ENCODE data around the gene HNMT.

The HNMT gene

DNA sequence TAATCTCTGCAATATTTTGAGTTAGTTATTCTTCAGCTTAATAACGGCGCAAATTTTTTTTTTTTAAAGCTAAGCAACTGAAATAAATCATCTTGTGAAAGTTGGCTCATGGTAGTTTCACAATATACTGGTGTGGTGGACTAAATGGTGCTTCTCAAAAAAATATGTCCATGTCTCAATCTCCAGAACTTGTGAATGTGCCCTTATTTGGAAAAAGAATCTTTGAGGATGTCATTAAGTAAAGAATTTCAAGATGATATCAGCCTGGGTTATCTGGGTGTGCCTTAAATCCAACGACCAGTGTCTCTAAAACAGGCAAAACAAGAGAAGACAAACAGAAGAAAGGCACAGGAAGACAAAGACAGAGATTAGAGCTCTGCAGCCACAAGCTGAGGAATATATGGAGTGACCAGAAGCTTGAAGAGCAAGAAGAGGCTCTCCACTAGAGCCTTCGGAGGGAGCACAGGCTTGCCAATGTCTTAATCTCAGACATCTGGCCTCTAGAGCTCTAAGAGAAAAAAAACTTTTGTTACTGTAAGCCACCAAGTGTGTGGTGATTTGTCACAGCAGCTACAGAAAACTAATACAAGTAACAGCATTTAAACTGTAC is 71.4 kb downstream of the HNMT start:
- Histone ChIP-seq H3K27ac (no peak overlapping the region), H2AFZ (ENCODE audit: low read depth) (no peak overlapping the region)

DNA sequence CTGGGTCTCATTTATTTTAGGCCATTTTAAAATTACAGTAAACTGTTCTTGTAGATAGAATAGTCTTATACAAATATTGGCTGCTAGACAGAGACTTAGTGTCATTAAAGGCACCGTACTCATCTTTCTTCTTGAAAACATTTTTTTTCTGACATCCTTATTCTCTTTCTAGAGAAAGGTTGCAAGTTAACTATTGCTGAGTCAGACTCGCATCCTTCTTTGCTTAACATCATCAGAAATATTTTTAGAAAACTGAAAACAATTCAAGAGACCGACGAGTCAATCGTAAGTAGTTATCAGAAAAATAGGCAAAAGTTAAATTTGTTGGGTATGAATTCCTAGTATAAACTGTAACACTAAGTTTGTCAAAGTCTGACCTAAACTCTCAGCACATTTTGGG is 72.2 kb downstream of the HNMT start:
- H3K4me1 ChIP-seq (ENCODE audit: low read depth, poor library complexity, severe bottlenecking): no peaks in the 10 kb centered on the region
- H3K27me3 ChIP-seq (ENCODE audit: insufficient read depth, low read depth): no peaks in the 10 kb centered on the region
- no peak overlapping the region for H3K4me2 ChIP-seq
- H3K79me2 ChIP-seq (ENCODE audit: insufficient read depth, low read depth): no peaks in the 10 kb centered on the region
- no peaks in the 10 kb centered on the region for H3K36me3 ChIP-seq (ENCODE audit: insufficient read depth)
- no peaks in the 10 kb centered on the region for H4K20me1 ChIP-seq (ENCODE audit: insufficient read depth)
- H2AFZ ChIP-seq (ENCODE audit: low read depth): no peak overlapping the region
- TF ChIP-seq, protein P1, sequence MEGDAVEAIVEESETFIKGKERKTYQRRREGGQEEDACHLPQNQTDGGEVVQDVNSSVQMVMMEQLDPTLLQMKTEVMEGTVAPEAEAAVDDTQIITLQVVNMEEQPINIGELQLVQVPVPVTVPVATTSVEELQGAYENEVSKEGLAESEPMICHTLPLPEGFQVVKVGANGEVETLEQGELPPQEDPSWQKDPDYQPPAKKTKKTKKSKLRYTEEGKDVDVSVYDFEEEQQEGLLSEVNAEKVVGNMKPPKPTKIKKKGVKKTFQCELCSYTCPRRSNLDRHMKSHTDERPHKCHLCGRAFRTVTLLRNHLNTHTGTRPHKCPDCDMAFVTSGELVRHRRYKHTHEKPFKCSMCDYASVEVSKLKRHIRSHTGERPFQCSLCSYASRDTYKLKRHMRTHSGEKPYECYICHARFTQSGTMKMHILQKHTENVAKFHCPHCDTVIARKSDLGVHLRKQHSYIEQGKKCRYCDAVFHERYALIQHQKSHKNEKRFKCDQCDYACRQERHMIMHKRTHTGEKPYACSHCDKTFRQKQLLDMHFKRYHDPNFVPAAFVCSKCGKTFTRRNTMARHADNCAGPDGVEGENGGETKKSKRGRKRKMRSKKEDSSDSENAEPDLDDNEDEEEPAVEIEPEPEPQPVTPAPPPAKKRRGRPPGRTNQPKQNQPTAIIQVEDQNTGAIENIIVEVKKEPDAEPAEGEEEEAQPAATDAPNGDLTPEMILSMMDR (conservative IDR thresholded peaks at IDR 0.05; ENCODE audit: low read depth, low read length): no peak
- H3K27ac ChIP-seq: no peak overlapping the region
- H3K4me3 ChIP-seq (IDR thresholded peaks at IDR 0.05; ENCODE audit: insufficient read depth, low read depth, low read length): no peak overlapping the region
- H3K9ac ChIP-seq: no peak overlapping the region

More for the DNA sequence above, 71.4 kb downstream of the HNMT start:
- TF ChIP-seq, protein P1 (conservative IDR thresholded peaks at IDR 0.05; ENCODE audit: low read depth, low read length): no peak
- no peak overlapping the region for H3K9ac ChIP-seq
- no peak overlapping the region for H3K4me3 ChIP-seq (IDR thresholded peaks at IDR 0.05; ENCODE audit: insufficient read depth, low read depth, low read length)
- H3K79me2 ChIP-seq (ENCODE audit: insufficient read depth, low read depth): no peaks in the 10 kb centered on the region
- no peaks in the 10 kb centered on the region for H3K27me3 ChIP-seq (ENCODE audit: insufficient read depth, low read depth)
- H4K20me1 ChIP-seq (ENCODE audit: insufficient read depth): no peaks in the 10 kb centered on the region
- H3K36me3 ChIP-seq (ENCODE audit: insufficient read depth): no peaks in the 10 kb centered on the region
- H3K4me1 ChIP-seq (ENCODE audit: low read depth, poor library complexity, severe bottlenecking): no peaks in the 10 kb centered on the region
- H3K4me2 ChIP-seq: no peak overlapping the region

DNA sequence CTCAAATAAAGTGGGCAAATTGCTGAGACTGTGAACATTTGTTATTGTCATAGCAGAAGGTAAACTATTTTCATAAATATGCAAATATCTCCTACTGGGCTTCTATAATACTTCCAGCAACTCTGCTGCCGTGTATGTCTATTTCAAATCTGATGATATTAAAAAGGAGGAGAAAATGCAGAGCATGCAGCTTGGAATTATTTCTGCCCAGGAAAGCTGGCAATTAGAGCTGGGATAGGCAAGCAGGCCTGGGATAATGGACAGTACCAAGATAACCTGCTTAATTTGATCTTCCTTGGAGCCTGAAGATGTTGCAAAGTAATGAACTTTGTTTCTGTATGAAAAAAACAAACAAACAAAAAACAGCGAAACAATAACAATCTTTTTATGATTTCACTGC is 72.8 kb downstream of the HNMT start:
- H4K20me1 ChIP-seq (ENCODE audit: insufficient read depth): no peaks in the 10 kb centered on the region
- TF ChIP-seq, protein P1 (conservative IDR thresholded peaks at IDR 0.05; ENCODE audit: low read depth, low read length): no peak
- no peaks in the 10 kb centered on the region for H3K79me2 ChIP-seq (ENCODE audit: insufficient read depth, low read depth)
- no peak overlapping the region for H3K4me2 ChIP-seq
- H3K9ac ChIP-seq: no peak overlapping the region
- no peak overlapping the region for H3K27ac ChIP-seq
- H2AFZ ChIP-seq (ENCODE audit: low read depth): no peak overlapping the region
- no peak overlapping the region for H3K4me3 ChIP-seq (IDR thresholded peaks at IDR 0.05; ENCODE audit: insufficient read depth, low read depth, low read length)
- H3K36me3 ChIP-seq (ENCODE audit: insufficient read depth): no peaks in the 10 kb centered on the region
- no peaks in the 10 kb centered on the region for H3K4me1 ChIP-seq (ENCODE audit: low read depth, poor library complexity, severe bottlenecking)
- H3K27me3 ChIP-seq (ENCODE audit: insufficient read depth, low read depth): no peaks in the 10 kb centered on the region

DNA sequence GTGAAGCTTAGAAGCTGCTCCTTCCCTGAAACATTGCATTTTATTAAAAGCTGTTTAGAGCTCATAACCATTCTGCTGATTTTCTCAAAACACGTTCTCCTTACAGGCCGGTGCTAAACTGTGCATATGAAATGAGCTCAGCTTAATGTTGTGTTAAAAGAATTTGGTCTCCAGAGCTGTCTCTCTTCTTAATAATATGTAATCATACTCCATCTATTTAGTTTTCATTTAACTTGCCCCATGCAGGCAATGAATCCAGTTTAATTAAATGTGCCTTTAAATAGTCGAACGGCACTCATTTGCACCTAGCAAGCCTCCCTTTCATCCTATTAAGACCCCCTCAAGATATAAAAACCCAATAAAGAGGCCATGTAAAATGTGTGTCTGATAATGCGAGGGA is 76.3 kb downstream of the HNMT start:
- Histone ChIP-seq H3K9ac (no peak overlapping the region), H2AFZ (ENCODE audit: low read depth) (no peak overlapping the region), H3K4me1 (ENCODE audit: low read depth, poor library complexity, severe bottlenecking) (no peaks in the 10 kb centered on the region), H3K4me2 (no peak overlapping the region), H3K4me3 (IDR thresholded peaks at IDR 0.05; ENCODE audit: insufficient read depth, low read depth, low read length) (no peak overlapping the region), H3K27me3 (ENCODE audit: insufficient read depth, low read depth) (no peaks in the 10 kb centered on the region), H3K27ac (no peak overlapping the region), H3K36me3 (ENCODE audit: insufficient read depth) (no peaks in the 10 kb centered on the region), H3K79me2 (ENCODE audit: insufficient read depth, low read depth) (no peaks in the 10 kb centered on the region), H4K20me1 (ENCODE audit: insufficient read depth) (no peaks in the 10 kb centered on the region)
- TF ChIP-seq, protein P1 (conservative IDR thresholded peaks at IDR 0.05; ENCODE audit: low read depth, low read length): no peak

Measured in KMS-11 (cell line).